HG03097 (cell line): ENCODE results near the gene ZNF19.
"Not testable (repeated sequence)": the region's sequence is repeated elsewhere in the genome, so short reads cannot be mapped to it uniquely, and the experiment has no call there.

Experiments
- ATAC-seq: cut with Tn5 transposase; IDR thresholded peaks from one replicate; pipeline ENCODE4 v1.9.1; 2021; ENCODE audit not compliant: unreplicated experiment, low FRiP score

ZNF19 gene

GRCh38 chr16:71489122-71489521 is at the start of gene ZNF19:
TSS of gene ZNF19 (minus strand) at chr16:71489324. CDS start at chr16:71482114, 7,210 bp downstream.
- no peak for ATAC-seq

DNA sequence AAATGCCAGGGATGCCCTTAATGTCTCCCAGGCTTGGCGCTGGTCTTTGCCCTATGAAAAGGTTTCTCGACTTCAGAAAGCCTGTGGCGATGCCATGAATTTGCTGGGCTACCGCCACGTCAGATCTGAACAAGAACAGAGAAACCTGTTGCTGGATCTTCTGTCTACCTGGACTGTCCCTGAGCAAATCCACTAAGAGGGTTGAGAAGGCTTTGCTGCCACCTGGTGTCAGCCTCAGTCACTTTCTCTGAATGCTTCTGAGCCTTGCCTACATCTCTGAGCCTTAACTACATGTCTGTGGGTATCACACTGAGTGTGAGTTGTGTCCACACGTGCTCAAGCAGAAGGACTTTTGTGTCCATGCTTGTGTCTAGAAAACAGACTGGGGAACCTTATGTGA is 48.5 kb upstream of the ZNF19 start:
- no peak for ATAC-seq

- no peak for ATAC-seq
These were observed 47.8 kb upstream of the ZNF19 start for GRCh38 chr16:71536752-71537499.

GRCh38 chr16:71532366-71532765 is 43.2 kb upstream of the ZNF19 start:
- no peak for ATAC-seq

- ATAC-seq: no peak
These were observed 39.7 kb upstream of the ZNF19 start for GRCh38 chr16:71528863-71529262.

DNA sequence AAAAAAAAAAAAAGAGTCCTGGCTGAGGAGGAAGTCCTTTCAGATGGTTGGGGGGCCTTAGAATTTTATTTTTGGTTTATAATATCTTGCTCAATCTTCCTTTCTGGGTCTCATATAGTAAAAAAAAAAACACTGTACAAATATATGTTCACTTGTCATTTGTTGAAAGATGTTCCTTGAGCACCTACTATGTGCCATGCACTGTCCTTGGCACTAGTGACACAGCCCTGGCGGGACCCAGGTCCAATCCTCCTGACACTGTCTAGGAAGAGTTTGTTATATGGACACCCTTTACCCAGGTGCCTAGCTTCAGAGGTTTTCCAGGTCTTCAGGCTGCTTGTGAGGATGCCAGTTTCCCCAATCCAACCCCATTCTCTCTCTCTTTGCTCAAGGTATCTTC is 39.1 kb upstream of the ZNF19 start:
- ATAC-seq: no peak

DNA sequence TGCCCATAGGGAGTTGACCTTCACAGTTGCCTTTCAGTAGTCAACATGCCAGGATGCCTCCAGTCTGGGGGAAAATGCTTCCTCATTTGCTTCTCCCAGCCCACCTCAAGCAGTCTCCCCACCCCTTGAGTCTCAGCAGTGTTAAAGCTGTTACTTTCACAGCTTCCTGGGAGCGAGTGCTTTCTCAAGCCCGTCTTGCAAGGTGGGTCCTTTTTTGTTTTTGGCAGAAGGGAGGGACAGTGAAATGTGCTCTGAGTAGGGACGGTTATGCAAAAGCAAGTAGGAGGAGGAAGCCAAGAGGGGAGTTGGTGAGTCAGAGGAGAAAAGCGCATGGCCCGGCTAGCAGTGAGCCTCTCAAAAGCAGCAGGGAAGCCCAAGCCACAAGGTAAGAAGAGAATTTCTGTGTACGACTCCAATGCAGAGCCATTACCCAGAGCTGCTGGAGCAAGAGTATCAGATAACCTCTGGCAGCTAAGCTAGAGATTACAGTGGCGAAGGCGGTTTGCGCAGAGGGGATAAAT is 37.0 kb upstream of the ZNF19 start, which contains the start of gene CHST4:
Gene CHST4 (plus strand): TSS at position 316 of the 521 bp plus-strand sequence. CDS start 10,252 bp downstream, outside the sequence.
- no peak for ATAC-seq

DNA sequence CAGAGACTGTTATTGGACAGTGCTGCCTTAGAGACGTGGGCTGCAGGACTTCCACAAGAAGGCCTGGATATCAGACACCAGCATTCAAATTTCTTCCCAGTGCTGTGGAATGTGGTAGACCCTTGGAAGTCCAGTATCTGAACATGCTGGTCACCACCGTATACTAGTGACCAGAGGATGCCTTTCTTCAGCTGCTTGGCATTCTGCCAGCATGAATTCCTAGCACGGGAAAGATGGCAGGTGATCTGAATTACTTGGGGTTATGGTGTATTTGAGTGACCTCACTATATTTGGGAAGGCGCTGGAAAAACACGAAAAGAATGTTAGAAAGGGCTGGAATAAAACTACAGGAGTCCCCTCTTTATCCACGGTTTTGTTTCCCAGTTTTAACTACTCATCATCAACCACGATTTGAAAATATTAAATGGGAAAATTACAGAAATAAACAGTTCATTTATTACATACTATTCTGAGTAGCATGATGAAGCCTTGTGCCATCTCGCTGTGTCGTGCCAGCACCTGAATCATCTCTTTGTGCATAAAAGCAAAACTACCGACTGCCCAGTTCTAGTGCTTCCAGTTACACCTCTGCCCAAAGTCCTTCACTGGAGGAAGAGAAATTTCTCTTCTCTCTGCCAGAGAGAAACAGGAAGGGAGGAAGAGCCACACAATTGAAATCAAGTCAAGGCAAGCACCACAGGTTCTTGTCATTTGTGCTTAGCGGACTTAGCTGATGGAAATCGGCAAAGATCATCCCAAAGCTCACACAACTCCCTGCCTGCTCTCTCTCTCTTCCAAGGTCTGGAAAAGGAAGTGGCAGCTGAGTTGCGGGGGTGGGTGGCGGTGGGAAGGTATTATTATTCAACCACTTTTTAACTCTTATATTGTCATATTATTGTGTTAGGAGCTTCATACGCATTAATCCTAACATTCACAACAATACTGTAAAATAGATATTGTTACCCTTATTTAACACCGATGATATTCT is 35.7 kb upstream of the ZNF19 start:
- no peak for ATAC-seq

DNA sequence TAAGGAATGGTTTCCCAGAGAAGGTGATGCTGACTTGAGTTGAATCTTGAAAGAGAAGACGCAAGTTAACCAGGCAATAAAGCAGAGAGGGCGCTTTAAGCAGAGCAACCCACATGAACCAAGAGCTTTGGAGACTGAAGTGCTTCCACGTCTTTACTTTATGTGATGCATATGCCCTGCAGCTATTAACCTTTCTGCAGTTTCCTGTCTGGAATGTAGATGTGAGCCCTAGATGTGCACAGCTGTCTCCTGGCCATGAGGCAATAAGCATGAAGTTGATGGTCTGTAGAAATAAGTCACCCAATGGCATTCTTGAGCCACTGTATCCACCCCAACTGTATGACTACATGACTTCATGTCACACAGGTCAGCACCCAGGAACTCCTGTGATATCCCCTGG is 31.4 kb upstream of the ZNF19 start:
- ATAC-seq: no peak

- no peak for ATAC-seq
These were observed 25.9 kb upstream of the ZNF19 start for GRCh38 chr16:71515026-71515425.

- no peak for ATAC-seq
These were observed 25.4 kb upstream of the ZNF19 start for GRCh38 chr16:71514476-71514875.

DNA sequence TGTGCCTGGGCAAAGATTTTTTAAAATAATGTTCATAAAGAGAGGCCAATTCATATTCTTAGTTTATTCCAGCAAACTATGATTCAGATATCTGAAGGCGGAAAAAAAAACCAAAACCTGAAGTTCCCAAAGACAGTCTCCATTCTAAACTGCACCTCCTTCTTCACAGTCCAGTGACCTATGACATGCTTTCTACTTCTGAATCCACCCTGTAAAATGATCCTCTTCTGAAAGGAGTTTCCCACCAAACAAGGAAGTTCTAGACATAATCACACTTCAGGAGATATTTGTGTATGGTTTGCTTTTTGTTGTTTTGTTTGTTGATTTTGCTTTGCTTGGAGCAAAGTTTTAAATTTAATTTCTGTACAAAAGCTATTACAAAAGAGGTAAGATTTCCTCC is 24.2 kb upstream of the ZNF19 start:
- no peak for ATAC-seq

GRCh38 chr16:71507061-71507460 is 17.9 kb upstream of the ZNF19 start:
- no peak for ATAC-seq

DNA sequence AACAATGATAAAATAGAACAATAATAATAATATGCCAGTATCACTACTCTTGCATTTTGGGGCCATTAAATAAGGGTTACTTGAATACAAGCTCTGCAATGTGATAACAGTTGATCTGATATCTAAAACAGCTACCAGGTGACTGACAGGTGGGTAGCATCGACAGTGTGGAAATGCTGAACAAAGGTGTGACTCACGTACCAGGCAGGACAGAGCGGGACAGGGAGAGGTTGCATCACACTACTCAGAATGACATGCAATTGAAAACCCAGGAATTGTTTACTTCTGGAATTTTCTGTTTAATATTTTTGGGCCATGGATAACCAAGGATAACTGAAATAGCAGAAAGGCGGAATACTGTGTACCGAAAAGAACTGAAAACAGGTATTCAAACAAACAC is 15.8 kb upstream of the ZNF19 start:
- no peak for ATAC-seq

- not testable (repeated sequence) for ATAC-seq
These were observed 14.9 kb upstream of the ZNF19 start for GRCh38 chr16:71504051-71504450.

GRCh38 chr16:71501547-71501946 is 12.4 kb upstream of the ZNF19 start:
- no peak for ATAC-seq

DNA sequence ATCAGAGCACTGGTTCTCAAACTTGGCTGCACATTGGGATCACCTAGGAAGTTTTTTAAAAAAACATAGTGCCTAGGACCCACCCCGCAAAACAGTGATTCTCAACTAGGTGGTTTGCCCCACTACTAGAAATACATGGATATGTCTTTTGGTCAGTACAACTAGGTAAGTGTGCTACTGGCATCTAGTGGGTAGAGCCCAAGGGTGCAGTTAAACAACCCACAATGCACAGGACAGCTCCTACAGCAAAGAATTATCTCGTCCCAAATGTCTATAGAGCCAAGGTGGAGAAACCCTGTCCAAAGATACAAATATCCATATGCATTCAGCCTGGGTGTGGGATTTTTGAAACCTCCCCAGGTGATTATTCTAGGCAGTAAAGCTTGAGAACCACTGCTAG is 11.8 kb upstream of the ZNF19 start:
- no peak for ATAC-seq

GRCh38 chr16:71499775-71500364 is 10.7 kb upstream of the ZNF19 start:
- ATAC-seq: no peak

- no peak for ATAC-seq
These were observed 8.9 kb upstream of the ZNF19 start for GRCh38 chr16:71498031-71498430.

- ATAC-seq: no peak
These were observed 4.1 kb upstream of the ZNF19 start for GRCh38 chr16:71493213-71493612.

- ATAC-seq: no peak
These were observed 3.7 kb upstream of the ZNF19 start for GRCh38 chr16:71492786-71493185.
